Lower lobe of right lung (tissue), 2 donors: Measurements from ENCODE around the gene GOLGA6L1. TPM values are rescaled to one million over a fixed set of nuclear protein-coding genes. Genes with fewer than 3 reads are reported as not detected.
"Not testable (repeated sequence)": the region's sequence is repeated elsewhere in the genome, so short reads cannot be mapped to it uniquely, and the experiment has no call there.

Experiments used
- ATAC-seq, 2 donors: fragments of 200-7000 bp; cut with Tn5 transposase; one replicate each; pipeline ENCODE4 v1.9.1; 2020 to 2022; ENCODE audit warnings: mild to moderate bottlenecking in 2 of 2, moderate library complexity in 2 of 2
- DNase-seq: peaks from one replicate; pipeline ENCODE4 v3.0.0-alpha.2; 2020
- H3K27ac ChIP-seq: fragments of 200-600 bp; one replicate; pipeline ENCODE4 v1.8.0; 2022
- H3K27me3 ChIP-seq: fragments of 200-600 bp; one replicate; pipeline ENCODE4 v1.8.0; 2022; ENCODE audit warnings: low read depth
- H3K36me3 ChIP-seq: fragments of 200-600 bp; one replicate; pipeline ENCODE4 v1.8.0; 2022; ENCODE audit warnings: mild to moderate bottlenecking
- H3K4me1 ChIP-seq: fragments of 200-600 bp; one replicate; pipeline ENCODE4 v1.8.0; 2022
- H3K4me3 ChIP-seq: fragments of 200-600 bp; one replicate; pipeline ENCODE4 v1.8.0; 2022; ENCODE audit warnings: mild to moderate bottlenecking
- H3K9me3 ChIP-seq: fragments of 200-600 bp; one replicate; pipeline ENCODE4 v1.8.0; 2022
- intact Hi-C: fragments of 100-400 bp; cut with DNase I; formaldehyde crosslinking; loops from one replicate; pipeline ENCODE4 v1.11.0; 2022
- long read RNA-seq: library from polyadenylated mRNA; unstranded; transcript quantifications from one replicate; pipeline ENCODE4 v2.0.0, GENCODE V29; 2021
- total RNA-seq: library from RNA; stranded (reverse); fragmentation: NEBNext Ultra II Directional; extraction: Animal tissue kit (Norgen Biotek cat#: 25700); gene quantifications from one replicate; pipeline ENCODE4 v1.2.1, GENCODE V29; 2021
- TF ChIP-seq, protein P1 (sequence below): fragments of 200-600 bp; IDR thresholded peaks from one replicate; pipeline ENCODE4 v1.8.0; 2022; ENCODE audit warnings: antibody characterized with exemption, mild to moderate bottlenecking
- donor health status: DM: no; HTN: yes; CAD: no; lungs with severe emphysema.

GOLGA6L1 gene, protein sequence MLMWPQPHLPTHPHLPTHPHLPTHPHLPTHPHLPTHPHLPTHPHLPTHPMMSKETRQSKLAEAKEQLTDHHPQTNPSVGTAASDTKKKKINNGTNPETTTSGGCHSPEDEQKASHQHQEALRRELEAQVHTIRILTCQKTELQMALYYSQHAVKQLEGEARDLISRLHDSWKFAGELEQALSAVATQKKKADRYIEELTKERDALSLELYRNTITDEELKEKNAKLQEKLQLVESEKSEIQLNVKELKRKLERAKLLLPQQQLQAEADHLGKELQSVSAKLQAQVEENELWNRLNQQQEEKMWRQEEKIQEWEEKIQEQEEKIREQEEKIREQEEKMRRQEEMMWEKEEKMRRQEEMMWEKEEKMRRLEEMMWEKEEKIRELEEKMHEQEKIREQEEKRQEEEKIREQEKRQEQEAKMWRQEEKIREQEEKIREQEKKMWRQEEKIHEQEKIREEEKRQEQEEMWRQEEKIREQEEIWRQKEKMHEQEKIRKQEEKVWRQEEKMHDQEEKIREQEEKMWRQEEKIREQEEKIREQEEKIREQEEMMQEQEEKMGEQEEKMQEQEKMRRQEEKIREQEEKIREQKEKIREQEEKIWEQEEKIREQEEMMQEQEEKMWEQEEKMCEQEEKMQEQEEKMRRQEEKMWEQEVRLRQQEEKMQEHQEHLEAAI
- total RNA-seq = not detected
- long read RNA-seq = 0 reads

DNA sequence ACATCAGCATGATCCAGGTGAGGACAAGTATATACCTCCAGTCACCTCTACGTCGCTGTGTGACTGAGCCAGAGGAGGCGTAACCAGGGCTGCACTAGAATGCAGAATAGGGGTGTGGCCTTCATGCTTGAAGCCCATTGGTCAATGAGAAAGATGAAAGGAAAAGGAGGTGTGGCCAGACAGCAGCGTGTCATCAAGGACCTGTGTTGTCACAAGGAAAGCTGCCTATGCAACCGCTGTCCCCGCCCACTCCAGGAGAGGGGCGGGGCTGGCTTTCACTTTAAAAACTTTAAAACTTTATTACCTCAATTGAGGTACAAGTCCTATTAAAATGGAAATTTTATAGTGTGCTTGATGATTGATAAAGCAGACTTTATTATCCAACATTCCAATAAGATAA, at the start of gene GOLGA6L1:
Gene GOLGA6L1 (minus strand): TSS at position 101 of the 400 bp plus-strand sequence. CDS start 91 bp downstream, at position 10.
- H3K9me3 ChIP-seq, H3K4me1 ChIP-seq, H3K27me3 ChIP-seq, ATAC-seq, H3K36me3 ChIP-seq, intact Hi-C loops, DNase-seq, H3K27ac ChIP-seq, H3K4me3 ChIP-seq: not testable (repeated sequence)

DNA sequence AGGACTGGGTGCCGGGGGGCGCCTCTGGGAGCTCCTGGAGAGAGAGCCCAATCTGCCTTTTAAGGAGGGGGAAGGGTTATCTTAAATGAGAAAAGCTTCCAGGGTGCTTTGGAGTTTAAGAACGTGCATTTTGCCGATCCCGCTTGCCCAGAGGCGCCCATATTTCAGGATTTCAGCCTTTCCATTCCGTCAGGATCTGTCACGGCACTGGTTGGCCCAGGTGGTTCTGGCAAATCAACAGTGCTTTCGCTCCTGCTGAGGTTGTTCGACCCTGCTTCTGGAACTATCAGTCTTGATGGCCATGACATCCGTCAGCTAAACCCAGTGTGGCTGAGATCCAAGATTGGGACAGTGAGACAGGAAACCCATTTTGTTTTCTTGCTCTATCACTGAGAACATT, 44.6 kb upstream of the GOLGA6L1 start:
- DNase-seq, H3K36me3 ChIP-seq, H3K27me3 ChIP-seq, H3K27ac ChIP-seq, intact Hi-C loops, H3K4me1 ChIP-seq, H3K9me3 ChIP-seq, ATAC-seq, H3K4me3 ChIP-seq: not testable (repeated sequence)

DNA sequence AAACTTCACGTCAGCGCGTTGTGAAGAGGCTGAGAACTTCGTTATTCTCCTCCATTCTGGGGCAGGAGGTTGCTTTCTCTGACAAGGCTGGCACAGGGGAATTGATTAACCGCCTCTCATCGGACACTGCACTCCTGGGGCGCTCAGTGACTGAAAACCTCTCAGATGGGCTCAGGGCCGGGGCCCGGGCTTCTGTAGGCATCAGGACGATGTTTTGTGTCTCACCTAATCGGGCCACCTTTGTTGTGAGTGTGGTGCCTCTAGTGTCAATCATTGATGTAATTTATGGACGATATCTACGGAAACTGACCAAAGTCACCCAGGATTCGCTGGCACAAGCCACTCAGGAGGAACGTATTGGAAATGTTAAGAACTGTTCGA, 43.9 kb upstream of the GOLGA6L1 start:
- intact Hi-C loops, H3K27ac ChIP-seq, H3K4me3 ChIP-seq, DNase-seq, ATAC-seq, H3K4me1 ChIP-seq, H3K36me3 ChIP-seq, H3K27me3 ChIP-seq, H3K9me3 ChIP-seq: not testable (repeated sequence)

DNA sequence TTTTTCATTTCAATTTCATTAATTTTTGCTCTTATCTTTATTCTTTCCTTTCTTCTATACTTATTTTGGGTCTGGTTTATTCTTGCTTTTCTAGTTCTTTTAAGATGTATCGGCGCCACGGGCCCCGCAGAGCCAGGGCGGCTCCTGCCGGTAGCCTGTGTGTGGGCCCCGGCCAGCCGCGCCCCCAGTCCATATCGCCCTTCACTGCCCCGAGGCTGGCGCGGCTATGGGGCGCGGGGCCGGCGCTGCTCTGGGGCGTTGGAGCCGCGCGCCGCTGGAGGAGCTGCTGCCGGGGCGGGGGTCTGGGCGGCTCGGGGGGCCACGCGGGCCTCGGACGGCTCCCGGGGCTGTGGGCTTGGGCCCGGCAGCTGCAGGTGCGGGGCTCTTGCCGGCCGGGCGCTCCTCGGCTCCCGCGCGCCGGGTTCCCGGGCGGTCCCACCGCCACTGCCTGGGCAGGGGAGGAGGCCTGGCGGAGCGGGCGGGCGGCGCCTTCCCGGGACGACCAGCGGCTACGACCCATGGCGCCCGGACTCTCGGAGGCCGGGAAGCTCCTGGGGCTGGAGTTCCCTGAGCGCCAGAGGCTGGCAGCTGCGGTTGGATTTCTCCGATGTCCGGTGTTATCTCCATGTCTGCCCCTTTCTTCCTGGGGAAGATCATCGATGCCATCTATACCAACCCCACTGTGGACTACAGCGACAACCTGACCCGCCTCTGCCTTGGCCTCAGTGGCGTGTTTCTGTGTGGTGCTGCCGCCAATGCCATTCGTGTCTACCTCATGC, 43.3 kb upstream of the GOLGA6L1 start:
- H3K4me1 ChIP-seq, H3K27ac ChIP-seq, H3K4me3 ChIP-seq, H3K27me3 ChIP-seq, intact Hi-C loops, H3K36me3 ChIP-seq, DNase-seq, H3K9me3 ChIP-seq: not testable (repeated sequence)
- peak; percentile 16 to 32 for ATAC-seq

DNA sequence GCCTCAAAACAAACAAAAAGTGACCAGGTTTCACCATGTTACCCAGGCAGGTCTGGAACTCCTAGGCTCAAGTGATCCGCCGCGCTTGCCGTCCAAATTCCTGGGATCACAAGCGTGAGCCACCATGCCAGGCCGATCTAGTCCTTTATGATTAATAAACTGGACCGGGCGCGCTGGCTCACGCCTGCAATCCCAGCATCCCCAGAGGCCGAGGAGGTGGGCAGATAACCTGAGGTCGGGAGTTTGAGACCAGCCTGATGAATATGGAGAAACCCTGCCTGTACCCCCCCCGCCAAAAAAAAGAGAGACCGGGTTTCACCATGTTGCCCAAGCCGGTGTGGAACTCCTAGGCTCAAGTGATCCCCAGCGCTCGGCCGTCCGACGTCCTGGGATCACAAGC, 40.1 kb upstream of the GOLGA6L1 start:
- H3K9me3 ChIP-seq, H3K4me3 ChIP-seq, H3K27me3 ChIP-seq, DNase-seq, H3K4me1 ChIP-seq, intact Hi-C loops, ATAC-seq, H3K27ac ChIP-seq, H3K36me3 ChIP-seq: not testable (repeated sequence)

DNA sequence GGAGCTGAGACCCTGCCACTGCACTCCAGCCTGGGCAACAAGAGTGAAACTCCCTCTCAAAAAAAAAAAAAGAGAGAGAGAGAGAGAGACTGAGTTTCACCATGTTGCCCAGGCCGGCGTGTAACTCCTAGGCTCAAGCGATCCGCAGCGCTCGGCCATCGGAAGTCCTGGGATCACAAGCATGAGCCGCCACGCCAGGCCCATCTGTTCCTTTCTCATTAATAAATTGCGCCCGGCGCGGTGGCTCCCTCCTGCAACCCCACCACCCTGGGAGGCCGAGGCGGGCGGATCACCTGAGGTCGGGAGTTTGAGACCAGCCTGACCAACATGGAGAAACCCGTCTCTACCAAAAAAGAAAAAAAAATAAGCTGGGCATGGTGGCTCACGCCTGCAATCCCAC, 39.0 kb upstream of the GOLGA6L1 start:
- H3K27ac ChIP-seq, H3K4me3 ChIP-seq, H3K27me3 ChIP-seq, H3K9me3 ChIP-seq, DNase-seq, intact Hi-C loops, H3K36me3 ChIP-seq, ATAC-seq, H3K4me1 ChIP-seq: not testable (repeated sequence)

DNA sequence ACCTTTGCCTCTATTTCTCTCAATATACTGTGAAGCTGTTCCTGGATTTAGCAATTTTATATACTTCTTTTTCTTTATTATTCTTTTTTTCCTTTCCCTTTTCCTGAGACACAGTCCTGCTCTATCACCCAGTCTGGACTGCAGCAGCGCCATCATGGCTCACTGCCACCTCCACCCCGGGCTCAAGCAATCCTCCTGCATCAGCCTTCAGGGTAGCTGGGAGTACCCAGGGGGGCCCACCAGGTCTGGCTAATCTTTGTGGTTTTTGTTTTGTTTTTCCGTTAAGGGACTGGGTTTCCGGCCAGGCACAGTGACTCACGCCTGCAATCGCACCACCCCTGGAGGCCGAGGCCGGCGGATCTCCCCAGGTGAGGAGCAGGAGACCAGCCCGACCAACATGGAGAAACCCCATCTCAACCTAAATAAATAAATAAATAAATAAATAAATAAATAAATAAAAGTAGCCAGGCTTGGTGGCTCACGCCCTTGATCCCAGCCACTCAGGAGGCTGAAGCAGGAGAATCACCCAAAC, 38.1 kb upstream of the GOLGA6L1 start:
- intact Hi-C loops, H3K27me3 ChIP-seq, H3K4me3 ChIP-seq, H3K9me3 ChIP-seq, DNase-seq, H3K4me1 ChIP-seq, H3K27ac ChIP-seq, H3K36me3 ChIP-seq, ATAC-seq: not testable (repeated sequence)

DNA sequence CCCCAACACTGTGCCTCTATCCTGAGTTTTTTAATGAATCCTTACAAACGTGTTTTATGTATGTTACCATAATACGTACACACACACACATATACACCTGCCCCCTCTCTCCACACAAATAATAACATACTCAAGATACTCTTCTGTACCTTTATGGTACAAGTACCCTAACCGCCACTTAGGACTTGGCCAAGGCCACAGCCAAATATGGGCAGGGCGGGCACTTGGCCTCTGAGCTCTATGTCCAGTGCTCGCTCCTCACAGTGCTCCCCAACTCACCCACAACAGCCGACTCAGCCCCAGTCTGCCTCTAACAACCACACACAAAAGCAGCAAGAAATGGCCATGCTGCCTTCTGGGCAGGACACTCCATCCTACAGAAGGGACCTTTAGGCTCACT, 3.8 kb downstream of the GOLGA6L1 start:
- H3K36me3 ChIP-seq, H3K27me3 ChIP-seq, intact Hi-C loops, H3K9me3 ChIP-seq, DNase-seq, H3K4me3 ChIP-seq, H3K27ac ChIP-seq, ATAC-seq, H3K4me1 ChIP-seq: not testable (repeated sequence)

DNA sequence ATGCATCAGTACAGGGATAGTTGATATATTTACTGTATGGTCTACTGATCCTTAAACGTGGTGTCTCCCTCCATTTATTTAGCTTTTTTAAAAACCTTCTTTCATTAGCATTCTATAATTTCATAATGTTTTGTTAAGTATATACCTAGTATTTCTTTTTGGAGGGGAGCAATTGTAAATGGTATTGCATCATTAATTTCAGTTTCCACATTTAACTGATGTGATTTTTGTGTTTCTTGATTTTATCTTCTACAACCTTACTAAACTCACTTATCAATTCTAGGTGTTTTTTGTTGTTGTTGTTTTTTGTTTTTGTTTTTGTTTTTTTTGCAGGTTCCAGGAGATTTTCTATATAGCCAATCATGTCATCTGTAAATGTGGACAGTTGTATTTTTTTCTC, 18.4 kb downstream of the GOLGA6L1 start:
- Histone ChIP-seq H3K27ac (no peak overlapping the region), H3K27me3 (no peaks in the 10 kb centered on the region), H3K4me3 (no peak overlapping the region), H3K4me1 (no peaks in the 10 kb centered on the region), H3K9me3 (no peaks in the 10 kb centered on the region), H3K36me3 (no peaks in the 10 kb centered on the region)
- TF ChIP-seq, protein P1, sequence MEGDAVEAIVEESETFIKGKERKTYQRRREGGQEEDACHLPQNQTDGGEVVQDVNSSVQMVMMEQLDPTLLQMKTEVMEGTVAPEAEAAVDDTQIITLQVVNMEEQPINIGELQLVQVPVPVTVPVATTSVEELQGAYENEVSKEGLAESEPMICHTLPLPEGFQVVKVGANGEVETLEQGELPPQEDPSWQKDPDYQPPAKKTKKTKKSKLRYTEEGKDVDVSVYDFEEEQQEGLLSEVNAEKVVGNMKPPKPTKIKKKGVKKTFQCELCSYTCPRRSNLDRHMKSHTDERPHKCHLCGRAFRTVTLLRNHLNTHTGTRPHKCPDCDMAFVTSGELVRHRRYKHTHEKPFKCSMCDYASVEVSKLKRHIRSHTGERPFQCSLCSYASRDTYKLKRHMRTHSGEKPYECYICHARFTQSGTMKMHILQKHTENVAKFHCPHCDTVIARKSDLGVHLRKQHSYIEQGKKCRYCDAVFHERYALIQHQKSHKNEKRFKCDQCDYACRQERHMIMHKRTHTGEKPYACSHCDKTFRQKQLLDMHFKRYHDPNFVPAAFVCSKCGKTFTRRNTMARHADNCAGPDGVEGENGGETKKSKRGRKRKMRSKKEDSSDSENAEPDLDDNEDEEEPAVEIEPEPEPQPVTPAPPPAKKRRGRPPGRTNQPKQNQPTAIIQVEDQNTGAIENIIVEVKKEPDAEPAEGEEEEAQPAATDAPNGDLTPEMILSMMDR = no peak
- no peak for ATAC-seq
- intact Hi-C loops = no loop called here
- no peak for DNase-seq
